Esophagus muscularis mucosa (tissue), 4 donors: Measurements from ENCODE around the gene ATXN2. TPM values are rescaled to one million over a fixed set of nuclear protein-coding genes. Genes with fewer than 3 reads are reported as not detected.
A peak's percentile ranks its signal among the peaks of the same experiment; 100 is the strongest.

ENCODE experiments used
- DNase-seq: peaks from one replicate; pipeline ENCODE4 v3.0.0-alpha.2; 2017; ENCODE audit errors: extremely low spot score
- H3K27ac ChIP-seq, 4 donors: fragments of 200-600 bp; sonication (generic); replicated peaks in 1 of 4; 1 replicate in 3 of 4; 2 replicates in 1 of 4; pipeline ENCODE4 v1.5.1; 2016 to 2019; ENCODE audit warnings: mild to moderate bottlenecking in 1 of 4
- H3K27me3 ChIP-seq, 4 donors: fragments of 200-600 bp; sonication (generic); one replicate each; pipeline versions ENCODE4 v1.5.1 to v1.6.0; 2016 to 2019
- H3K36me3 ChIP-seq, 4 donors: fragments of 200-600 bp; sonication (generic); one replicate each; pipeline ENCODE4 v1.5.1; 2016 to 2019
- H3K4me1 ChIP-seq, 4 donors: fragments of 200-600 bp; sonication (generic); one replicate each; pipeline ENCODE4 v1.5.1; 2016 to 2019
- H3K4me3 ChIP-seq, 4 donors: fragments of 200-600 bp; sonication (generic); 1 replicate in 2 of 4; 2 replicates in 2 of 4; pipeline ENCODE4 v1.5.1; 2016 to 2019; ENCODE audit warnings: mild to moderate bottlenecking in 4 of 4, moderate library complexity in 1 of 4
- H3K9me3 ChIP-seq, 4 donors: fragments of 200-600 bp; sonication (generic); 1 replicate in 3 of 4; 2 replicates in 1 of 4; pipeline ENCODE4 v1.5.1; 2016 to 2019
- CTCF ChIP-seq, 3 experiments: fragments of 200-600 bp in 2 of 3; fragments of 450-650 bp in 1 of 3; sonication (generic) in 2 of 3; IDR thresholded peaks; one replicate each; pipeline ENCODE4 v1.5.1; 2017 to 2019; ENCODE audit warnings: antibody characterized with exemption in 3 of 3, mild to moderate bottlenecking in 2 of 3, moderate library complexity in 1 of 3
- EP300 ChIP-seq: sonication (generic); formaldehyde crosslinking; IDR thresholded peaks from one replicate; pipeline ENCODE4 v1.6.1; 2017; ENCODE audit warnings: antibody characterized with exemption
- POLR2A ChIP-seq: fragments of 450-650 bp; IDR thresholded peaks from one replicate; pipeline ENCODE4 v1.6.1; 2017; ENCODE audit warnings: antibody characterized with exemption, moderate library complexity, mild to moderate bottlenecking, low read depth
- POLR2AphosphoS5 ChIP-seq, 2 donors: sonication (generic); formaldehyde crosslinking; IDR thresholded peaks; one replicate each; pipeline ENCODE4 v1.6.1; 2017; ENCODE audit warnings: antibody characterized with exemption in 2 of 2
- WGBS: methylation state at CpG from one replicate; pipeline ENCODE4 v1.1.5; 2018; 5-methylcytosine and 5-hydroxymethylcytosine counted together
- intact Hi-C: fragments of 100-400 bp; cut with DNase I; formaldehyde crosslinking; loops from one replicate; pipeline ENCODE4 v1.15.1; 2023
- total RNA-seq, 4 donors: library from RNA; depleted of rRNA; stranded (reverse); fragments of >200 nt; gene quantifications; one replicate each; pipeline versions ENCODE4 v1.1.0 to v1.2.1, GENCODE V29; 2016

The ATXN2 gene
- total RNA-seq, 4 donors from 2014 or later: 32.0 to 57.3 (median 52.0) TPM

- no peak for DNase-seq
- H3K9me3 ChIP-seq: no peaks in the 10 kb centered on the region
- peak overlapping the region; percentile 18 to 71 (median 56) for H3K27ac ChIP-seq
- peaks cover 10 to 21% (median 19%) of the 10 kb centered on the region in 4 donors for H3K4me1 ChIP-seq
- intact Hi-C loops: no loop called here
- H3K36me3 ChIP-seq: peaks cover 33 to 68% (median 51%) of the 10 kb centered on the region in 4 donors
- WGBS: 56% methylated on average over 4 of the region's 4 CpGs
- TF ChIP-seq POLR2AphosphoS5 (IDR thresholded peaks at IDR 0.05) (no peak), EP300 (no peak), CTCF (IDR thresholded peaks at IDR 0.05) (peak in 2 of 3 experiments; percentile 8 to 25)
- no peaks in the 10 kb centered on the region for H3K27me3 ChIP-seq
- no peak overlapping the region for H3K4me3 ChIP-seq
Observed at GRCh38 chr12:111642681-111643426, 43.7 kb upstream of the ATXN2 start.

- no peak for TF ChIP-seq POLR2A
- no peak for TF ChIP-seq CTCF (IDR thresholded peaks at IDR 0.05)
- no peak for TF ChIP-seq POLR2AphosphoS5 (IDR thresholded peaks at IDR 0.05)
- no peak for TF ChIP-seq EP300
- Histone ChIP-seq H3K9me3 (no peaks in the 10 kb centered on the region), H3K4me3 (no peak overlapping the region), H3K27ac (no peak overlapping the region), H3K36me3 (peaks cover 19 to 45% (median 29%) of the 10 kb centered on the region in 4 donors), H3K27me3 (no peaks in the 10 kb centered on the region), H3K4me1 (peaks cover 24 to 42% (median 38%) of the 10 kb centered on the region in 4 donors)
- no peak for DNase-seq
- 85% methylated on average over 5 of the region's 5 CpGs for WGBS
- intact Hi-C loops: no loop called here
Observed at GRCh38 chr12:111640506-111640905, 41.4 kb upstream of the ATXN2 start.

GRCh38 chr12:111638556-111638955 is 39.4 kb upstream of the ATXN2 start:
- Histone ChIP-seq H3K27me3 (no peaks in the 10 kb centered on the region), H3K4me1 (peaks cover 24 to 41% (median 38%) of the 10 kb centered on the region in 4 donors), H3K27ac (no peak overlapping the region), H3K9me3 (no peaks in the 10 kb centered on the region), H3K36me3 (peaks cover 3 to 25% (median 9%) of the 10 kb centered on the region in 4 donors), H3K4me3 (no peak overlapping the region)
- no peak for TF ChIP-seq CTCF (IDR thresholded peaks at IDR 0.05)
- TF ChIP-seq POLR2AphosphoS5 (IDR thresholded peaks at IDR 0.05): no peak
- no peak for TF ChIP-seq POLR2A
- TF ChIP-seq EP300: no peak
- DNase-seq: no peak
- WGBS: 82% methylated on average over 6 of the region's 6 CpGs
- intact Hi-C loops: no loop called here

- DNase-seq: peak; percentile 92
- Histone ChIP-seq H3K36me3 (peaks cover 0 to 13% (median 1%) of the 10 kb centered on the region in 4 donors), H3K27me3 (no peaks in the 10 kb centered on the region), H3K9me3 (no peaks in the 10 kb centered on the region), H3K27ac (peak overlapping the region; percentile 76 to 84 (median 79)), H3K4me1 (peaks cover 14 to 26% (median 24%) of the 10 kb centered on the region in 4 donors), H3K4me3 (peak overlapping the region; percentile 24 to 38 (median 32))
- peak in 1 of 2 donors; percentile 28 for TF ChIP-seq POLR2AphosphoS5 (IDR thresholded peaks at IDR 0.05)
- TF ChIP-seq EP300: no peak
- TF ChIP-seq POLR2A: no peak
- no peak for TF ChIP-seq CTCF (IDR thresholded peaks at IDR 0.05)
- WGBS: 4% methylated on average over 17 of the region's 19 CpGs
- intact Hi-C loops: no loop called here
Observed at GRCh38 chr12:111636209-111636945, 37.3 kb upstream of the ATXN2 start.
